ENCODE measurements around the gene AP3D1.

DNA sequence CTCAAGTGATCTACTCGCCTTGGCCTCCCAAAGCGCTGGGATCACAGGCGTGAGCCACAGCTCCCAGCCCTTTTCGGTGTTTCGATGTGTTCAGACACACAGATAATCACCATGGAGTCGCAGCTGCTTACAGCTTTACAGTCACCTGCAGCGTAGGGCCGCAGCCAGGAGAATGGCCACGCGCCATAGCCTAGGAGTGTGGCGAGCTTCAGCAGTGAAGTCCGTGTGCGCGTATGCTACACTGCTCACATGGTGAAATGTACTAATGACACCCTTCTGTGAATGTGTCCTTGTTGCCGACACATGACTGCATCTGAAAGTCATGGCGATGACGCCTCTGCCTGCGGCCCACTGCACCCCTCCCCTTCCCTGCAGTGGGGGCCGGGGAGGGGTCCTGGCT, 23.6 kb downstream of the AP3D1 start:
- TF ChIP-seq POLR2AphosphoS5 (IDR thresholded peaks at IDR 0.05): no peak
- TF ChIP-seq CTCF (IDR thresholded peaks at IDR 0.05 in 8 of 11, conservative IDR thresholded peaks at IDR 0.05 in 3 of 11): no peak
- no peak for TF ChIP-seq POLR2A (IDR thresholded peaks at IDR 0.05)

Measured in spleen (tissue), 7 donors.